GM21576 (cell line): ENCODE data around the gene AFG3L2.

Experiments used
- ATAC-seq: cut with Tn5 transposase; IDR thresholded peaks from one replicate; pipeline ENCODE4 v1.9.1; 2021; ENCODE audit warnings: mild to moderate bottlenecking, moderate library complexity; ENCODE audit not compliant: unreplicated experiment

Gene AFG3L2

DNA sequence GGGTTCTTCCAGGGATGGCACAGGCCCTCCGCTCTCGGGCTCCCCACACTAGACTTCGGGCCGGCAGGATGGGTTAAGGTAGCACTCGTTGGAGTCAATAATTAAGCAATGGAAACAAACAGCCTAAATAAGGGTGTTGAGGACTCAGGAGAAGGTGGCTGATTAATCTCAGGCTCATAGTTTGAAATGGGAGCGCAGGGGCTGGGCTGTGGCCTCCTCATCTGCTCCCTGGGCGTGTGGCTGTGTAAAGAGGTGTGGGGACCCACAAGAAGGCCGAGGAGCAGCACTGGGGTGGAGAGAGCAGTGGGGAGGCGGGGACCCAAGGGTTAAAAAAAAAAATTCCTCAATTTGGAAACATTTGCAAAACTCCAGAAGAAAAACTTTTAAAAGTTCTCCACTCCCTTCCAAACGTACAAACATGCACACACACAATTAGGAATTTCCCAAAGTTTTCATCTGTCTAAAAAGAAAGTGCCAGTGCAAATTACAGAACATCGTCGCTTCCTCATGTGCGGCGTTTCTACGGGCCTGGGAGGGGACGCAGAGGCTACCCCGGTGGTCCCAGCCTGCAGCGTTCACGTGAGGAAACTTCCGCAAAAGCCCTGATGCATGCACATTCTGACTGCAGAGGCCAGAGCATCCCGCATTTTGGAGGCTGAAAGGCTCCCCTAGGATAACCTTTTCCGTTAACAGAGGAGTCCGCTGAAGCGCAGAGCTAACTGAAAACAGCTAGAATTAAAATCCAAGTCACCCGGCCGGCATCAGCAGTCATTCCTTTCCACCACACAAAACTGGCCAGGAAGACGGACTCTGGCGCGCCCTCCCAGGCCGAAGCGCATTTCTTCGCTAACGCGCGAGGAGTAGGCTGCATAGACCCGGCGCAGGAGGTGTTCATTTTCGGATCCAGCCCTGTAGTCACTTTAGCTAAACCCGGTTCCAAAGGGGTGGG is 70.0 kb downstream of the AFG3L2 start:
- ATAC-seq, result peak; percentile 10

DNA sequence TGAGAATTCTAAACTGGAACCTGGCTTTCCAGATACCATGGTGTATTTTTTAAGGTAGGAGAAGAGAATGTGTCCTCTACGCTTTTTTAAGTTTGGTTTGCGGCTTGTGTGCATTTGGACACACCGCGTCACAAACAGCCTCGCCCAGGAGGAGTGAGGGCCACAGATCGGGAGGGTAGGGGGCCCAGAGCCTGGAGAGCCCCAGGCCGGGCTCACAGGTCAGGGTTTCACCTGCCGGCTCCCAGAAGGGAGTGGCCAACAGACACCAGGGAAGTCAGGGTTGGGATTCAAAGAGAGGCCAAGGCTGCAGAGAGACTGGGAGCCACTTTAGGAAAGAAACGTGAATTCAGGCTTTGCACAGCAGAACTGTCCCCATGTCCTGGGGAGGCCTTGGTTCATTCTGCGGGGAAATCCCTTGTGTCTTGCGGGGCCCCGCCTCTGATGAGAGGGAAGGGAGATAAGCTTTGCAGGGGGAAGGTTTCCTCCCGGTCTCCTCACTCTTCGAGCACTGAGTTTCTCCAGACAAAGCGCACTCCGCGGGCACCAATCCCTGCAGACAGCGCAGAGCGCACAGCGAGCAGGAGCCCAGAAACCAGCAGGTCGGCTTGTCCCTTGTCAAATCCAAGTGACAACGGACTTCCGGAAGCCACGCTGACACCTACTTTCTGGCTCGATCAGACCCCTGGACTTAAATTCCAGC is 70.9 kb downstream of the AFG3L2 start:
- no peak for ATAC-seq

DNA sequence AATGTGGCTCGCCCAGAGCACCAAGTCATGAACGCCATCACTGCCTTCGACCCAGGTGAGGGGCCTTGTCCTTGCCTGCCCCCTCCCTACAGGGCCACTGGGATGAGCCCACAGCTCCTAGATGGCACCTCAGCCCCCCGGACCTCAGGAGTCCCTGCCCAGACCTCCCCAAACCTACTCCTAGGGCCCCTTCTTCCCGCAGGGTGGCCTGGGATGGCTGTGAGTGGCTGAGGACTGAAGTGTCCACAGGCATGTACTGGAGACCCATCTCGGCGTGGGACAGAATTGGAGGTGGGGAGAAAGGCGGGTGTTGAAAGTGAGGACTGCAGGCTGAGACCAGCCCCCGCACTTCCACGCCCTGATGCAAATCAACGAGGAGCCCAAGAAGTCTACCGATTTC is 71.8 kb downstream of the AFG3L2 start:
- ATAC-seq, result no peak

DNA sequence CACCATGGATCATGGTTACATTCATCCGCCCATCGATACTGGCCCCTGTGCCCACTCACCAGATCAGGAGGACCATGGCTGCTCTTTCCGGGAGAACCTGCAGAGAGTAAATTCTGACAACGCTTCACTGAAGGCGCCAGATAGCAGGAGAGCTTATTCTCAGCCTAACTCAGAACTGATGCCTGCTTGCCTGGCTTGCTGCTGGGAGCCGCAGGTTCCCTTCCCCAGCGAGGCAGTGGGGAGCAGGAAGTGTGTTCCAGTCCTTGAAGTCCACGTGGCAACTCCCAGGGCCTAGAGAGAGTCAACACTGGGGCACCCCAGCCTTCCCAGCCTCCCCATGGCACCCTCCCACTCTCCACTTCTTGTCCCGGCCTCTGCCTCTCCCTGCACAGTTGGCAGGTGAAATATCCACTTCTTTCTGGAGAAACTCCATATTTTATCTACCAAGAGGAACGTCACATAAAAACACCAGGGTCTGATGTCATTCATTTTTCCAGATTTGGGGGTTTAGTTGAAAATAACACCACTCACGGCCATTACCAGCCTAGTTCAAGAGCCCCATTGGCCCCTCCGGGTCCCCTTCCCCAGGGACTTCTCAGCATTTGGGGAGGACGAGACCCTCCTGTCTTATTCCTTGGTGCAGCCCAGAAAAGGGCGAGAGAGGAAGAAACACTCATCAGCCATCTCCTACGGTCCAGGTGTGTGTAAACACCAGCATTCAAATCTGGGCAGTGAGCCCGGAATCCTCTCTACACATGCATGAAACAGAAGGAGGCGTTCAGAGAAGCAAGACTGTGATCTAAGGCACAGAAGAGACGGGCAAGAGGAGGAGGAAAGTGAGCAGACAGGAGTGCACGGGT is 72.4 kb downstream of the AFG3L2 start:
- no peak for ATAC-seq

DNA sequence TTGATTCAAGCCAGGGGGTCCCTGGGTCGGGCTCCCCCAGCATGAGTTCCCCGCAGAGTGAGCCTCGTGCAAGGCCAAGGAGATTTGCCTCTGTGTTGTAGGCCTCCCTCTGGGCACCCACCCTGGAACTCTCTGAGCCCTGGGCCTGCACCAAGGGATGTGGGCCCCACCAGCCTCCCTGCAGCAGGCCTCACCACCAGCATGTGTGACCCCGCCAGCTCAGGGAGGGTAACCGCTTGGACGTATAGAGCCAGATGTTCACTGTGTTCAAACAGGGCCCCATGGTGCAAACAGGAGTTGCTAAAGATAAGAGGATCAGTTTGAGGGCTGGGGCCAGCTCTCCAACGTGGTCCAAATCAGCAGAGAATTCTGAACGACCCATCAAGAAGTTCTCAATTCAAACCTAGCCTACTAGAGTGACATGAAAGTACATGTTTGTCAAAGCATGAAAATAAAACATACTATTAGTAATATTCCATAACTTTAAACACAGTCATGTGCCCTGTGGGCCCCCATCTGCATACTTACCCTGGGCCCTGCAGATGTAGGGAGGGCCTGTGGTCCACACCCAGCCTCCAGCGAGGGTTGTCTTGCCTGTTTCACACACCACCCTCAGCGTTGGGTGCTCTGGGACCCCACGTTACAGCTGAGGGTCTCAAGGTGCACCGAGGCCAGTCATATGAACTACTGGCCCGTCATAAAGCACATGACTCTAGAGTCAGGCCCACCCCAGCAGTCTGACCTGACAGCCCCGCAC is 74.5 kb downstream of the AFG3L2 start:
- ATAC-seq, result no peak

DNA sequence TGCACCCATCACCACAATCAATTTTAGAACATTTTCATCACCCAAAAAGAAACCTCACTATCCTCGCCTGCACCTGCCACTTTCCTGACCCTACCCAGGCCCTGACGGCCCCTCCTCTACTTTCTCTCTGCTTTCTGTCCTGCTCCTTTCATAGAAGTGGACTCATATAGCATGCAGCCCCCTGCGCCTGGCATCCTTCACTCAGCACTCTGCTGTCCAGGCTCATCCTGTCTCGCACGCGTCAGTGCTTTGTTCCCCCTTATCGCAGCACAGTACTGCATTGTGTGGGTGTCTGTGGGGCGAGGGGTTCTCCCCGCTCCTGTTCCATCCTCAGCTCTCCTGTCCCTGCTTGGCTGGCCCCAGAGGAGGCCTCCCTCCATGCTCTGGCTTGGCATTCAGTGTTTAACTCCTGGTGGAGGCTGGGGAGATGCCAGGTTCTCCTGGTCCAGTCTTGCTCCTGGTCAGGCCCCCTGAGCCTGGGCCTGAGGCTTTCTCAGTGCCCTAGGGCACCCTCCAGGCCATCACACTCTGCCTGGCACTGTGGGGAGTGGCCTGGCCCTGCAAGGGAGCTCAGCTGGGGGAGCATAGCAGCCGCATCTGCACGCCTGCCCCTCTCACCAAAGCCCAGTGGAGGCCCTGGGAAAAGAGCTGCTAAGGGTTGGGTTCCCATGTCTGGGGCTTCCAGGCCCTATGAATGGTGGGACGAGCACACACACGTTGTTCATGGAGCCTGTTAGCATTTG is 75.6 kb downstream of the AFG3L2 start:
- no peak for ATAC-seq

DNA sequence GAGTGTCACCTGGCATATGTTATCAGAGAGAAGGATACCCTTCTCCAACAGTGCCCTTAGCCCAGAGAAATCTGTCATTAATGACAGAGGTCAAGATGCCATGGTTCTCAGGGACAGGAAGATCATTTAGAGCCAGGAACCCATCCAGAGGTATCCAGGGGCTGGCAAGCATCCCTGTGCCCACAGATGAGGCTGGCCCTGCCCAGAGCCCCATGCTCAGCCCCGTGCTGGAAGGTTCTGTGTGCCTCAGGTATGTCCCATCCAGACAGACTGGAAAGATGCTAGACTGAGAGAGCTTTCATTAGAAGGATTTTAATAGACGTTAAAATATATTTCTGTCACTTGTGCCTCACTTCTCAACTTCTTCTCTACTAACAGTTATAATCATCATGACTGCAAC is 77.2 kb downstream of the AFG3L2 start:
- no peak for ATAC-seq

DNA sequence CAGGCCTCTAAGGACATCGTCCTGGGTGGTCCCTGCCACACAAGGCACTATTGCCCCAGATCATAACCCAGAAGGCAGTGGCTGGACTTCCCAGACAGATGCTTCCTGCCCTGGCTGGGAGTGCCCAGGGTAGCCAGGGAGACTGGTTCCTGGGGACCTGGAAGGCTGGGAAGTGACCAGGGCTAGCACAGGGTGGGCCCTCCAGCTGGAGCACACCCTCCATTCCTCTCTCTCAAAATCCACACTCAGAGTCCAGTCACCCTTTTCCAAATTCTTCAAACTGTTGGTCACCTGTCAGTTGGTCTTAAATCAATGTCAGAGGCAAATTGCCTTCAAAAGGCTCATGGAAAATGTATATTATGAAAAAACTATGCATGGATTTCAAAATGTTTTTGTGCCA is 80.6 kb downstream of the AFG3L2 start:
- no peak for ATAC-seq

DNA sequence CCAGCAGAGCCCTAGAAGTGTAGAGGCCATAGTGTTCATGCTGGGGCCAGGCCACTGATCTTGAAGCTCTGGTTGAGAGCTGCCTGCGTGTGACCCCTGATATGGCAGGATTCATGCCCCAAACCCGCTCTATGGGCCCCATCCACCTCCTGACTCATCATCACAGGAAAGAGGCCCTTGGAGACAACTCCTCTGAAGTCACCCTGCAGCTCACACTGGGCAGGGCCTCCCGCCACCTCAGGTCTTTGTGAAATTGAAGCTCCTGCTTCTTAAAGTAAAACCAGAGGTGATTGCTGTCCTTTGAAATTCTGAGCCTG is 81.0 kb downstream of the AFG3L2 start:
- ATAC-seq, result no peak

DNA sequence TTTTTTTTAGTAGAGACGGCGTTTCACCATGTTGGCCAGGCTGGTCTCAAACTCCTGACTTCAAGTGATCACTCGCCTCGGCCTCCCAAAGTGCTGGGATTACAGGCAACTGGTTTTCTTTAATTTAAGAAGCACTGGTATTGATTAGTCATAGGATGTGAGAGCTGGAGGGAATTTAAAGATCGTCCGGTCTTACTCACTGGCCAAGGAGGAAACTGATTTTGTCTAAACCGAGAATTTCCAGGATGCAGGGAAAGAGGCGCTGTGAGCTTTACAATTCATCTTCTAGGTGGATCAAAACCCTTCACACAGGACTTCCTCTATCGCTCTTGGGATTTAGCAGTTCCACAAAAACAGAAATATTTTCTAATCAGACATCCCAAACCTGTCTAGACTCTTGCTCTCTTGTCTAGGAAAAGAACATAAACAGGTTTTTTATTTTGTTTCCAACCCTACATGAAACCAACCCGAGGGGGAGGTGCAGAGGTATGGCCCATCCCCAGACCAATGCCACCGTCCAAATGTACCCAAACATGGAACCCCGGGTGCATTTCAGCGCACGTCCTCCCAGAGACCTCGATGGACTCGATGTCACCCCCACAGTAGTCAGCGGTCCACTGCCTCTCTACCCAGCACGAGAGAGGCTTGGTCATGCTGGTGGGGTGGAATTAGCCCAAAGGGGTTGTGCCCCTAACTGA is 81.5 kb downstream of the AFG3L2 start:
- no peak for ATAC-seq

DNA sequence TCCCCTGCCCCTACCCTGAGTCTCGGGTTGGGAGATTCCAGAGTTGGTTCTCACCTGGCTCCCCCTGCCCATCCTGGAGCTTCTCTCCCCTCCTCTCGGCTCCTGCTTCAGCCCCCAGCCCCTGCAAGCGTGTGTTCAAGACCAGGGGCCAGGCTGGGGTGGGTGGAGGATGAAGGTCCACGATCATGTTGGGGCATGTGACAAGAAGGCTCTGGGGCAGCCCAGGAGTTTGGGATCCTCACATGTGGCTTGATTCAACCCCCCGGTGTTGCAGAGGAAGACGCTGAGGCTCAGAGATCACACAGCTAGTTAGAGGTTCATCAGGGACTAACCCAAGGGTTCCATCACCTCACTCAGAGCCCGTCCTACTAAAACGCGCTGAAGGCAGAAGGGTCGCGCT is 83.2 kb downstream of the AFG3L2 start:
- no peak for ATAC-seq

DNA sequence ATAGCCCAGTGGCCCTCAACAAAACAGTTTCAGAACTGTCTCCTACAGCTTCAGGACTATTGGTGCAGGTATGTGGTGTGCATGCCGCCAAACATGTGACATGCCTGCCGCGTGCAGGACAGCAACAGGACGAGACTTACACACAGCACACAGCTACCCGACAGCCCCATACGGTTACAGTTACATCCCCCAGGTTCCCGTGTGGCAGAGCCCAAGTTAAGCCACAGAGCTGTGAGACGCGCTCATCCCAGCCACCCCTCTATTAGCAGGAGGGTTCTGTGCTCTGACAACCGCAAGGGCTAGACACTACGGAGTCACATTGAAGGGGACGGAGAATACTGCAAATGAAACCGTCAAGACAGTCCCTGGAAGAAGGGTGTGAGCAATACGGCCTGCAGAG is 85.3 kb downstream of the AFG3L2 start:
- ATAC-seq, result no peak

DNA sequence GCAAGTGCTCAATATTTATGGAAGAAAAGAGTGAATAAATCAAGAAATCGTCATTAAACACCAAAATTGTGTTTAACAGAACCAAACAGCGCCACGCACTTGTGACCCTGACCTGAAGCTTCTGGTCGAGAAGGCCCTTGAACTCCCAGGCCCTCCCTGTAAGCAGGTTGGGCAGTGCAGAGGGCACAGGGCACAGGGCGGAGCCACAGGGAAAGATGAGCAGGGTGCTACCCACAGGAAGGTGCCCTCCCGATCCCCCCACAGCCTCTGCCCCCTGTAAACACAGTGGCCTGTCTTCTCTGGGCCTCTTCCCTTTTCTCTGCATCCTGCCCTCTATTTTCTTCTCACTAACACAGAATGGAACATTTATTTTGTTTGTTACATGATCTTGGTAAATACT is 85.9 kb downstream of the AFG3L2 start:
- no peak for ATAC-seq

DNA sequence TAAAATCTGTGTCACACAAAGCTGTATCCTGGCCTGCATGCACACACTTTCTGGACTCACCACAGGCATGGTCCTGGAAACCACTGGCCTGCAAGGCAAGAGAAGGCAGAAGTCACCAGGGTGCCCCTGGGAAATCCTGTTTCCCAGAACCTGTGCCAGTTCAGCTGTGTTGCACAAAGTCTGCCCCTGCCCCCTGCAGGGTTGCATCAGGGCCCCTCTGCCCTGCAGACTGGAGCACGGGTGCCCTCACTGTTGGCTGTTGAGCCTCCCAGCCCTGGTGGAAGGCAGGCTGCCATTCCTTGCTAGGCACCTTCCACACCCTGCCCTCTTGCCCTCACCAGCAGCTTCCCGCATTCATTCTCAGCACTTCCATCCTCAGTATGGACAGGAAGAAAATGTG is 86.9 kb downstream of the AFG3L2 start:
- ATAC-seq, result no peak

DNA sequence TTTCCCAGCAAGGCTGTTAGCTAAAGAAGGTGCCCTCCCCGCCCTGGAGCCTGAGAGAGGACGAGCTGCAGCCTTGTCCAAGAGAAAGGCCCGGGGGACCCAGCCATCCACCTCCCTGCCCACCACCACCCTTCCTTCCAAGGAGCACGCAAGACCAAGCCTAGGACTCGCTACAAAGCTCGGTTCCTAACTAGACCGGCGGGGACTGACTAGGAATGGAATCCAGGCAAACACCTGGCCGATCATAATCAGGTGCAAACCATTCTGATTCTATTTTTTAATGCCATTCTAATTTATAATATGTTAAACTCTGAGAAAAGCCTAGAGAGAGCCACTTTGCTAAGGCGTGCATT is 88.6 kb downstream of the AFG3L2 start:
- ATAC-seq, result no peak

DNA sequence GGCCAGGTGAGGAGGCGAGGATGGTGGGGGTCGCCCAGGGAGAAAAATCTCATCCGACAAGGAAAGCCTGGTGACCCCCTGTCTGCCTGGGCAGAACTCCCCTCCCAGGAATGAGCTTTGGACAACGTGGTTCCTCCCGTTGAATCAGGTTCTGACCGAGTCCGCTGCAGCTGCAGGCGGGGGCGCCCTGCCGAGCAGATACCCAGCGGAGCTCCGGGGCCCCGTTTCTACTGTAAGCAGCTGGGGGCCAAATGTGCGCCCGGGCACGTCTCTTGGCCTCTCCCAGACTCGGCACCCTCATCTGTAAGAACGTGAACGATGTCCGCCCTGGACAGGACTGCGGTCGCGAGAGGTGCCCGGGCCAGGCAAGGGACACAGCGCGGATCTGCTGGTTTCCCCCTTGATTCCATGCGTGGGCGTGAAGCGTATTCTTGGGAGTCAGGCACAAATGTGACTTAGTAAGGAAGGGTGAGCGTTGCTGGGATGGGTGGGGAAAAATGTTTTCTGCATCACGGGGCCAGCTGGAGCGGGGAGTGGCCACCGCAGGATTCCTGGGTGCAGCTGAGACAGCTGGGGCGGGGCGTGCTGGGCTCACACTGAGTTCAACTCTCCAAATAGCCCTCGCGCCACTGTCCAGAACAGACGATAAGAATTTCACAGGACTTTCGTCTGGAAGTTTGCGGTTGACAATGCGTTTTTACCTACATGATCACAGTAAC is 89.2 kb downstream of the AFG3L2 start:
- no peak for ATAC-seq

DNA sequence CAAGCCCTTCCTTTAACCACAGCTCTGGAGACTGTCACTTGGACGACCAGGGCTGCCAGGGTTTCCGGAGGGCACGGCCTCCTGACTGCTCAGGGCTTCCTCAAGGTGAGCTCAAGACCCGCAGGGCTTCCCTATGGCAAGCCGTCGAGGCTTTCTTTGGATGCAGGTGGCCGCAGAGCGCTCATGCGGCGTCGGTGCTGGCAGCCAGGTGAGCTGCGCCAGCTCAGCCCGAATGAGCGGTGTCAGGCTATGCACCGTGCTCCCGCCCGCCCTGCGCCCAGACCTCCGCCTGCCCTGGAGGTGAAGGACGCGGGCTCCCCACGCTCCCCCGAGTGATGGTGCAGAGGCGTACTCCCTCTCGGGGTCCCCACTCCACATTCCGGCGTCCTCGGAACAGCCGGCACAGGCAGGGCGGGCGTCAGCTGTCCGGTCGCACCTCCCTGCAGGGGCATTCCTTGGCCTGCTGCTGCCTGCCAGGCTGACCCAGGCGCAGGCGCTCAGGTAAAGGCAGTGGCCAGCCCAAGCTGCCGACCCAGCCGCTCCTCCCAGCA is 89.8 kb downstream of the AFG3L2 start:
- no peak for ATAC-seq

DNA sequence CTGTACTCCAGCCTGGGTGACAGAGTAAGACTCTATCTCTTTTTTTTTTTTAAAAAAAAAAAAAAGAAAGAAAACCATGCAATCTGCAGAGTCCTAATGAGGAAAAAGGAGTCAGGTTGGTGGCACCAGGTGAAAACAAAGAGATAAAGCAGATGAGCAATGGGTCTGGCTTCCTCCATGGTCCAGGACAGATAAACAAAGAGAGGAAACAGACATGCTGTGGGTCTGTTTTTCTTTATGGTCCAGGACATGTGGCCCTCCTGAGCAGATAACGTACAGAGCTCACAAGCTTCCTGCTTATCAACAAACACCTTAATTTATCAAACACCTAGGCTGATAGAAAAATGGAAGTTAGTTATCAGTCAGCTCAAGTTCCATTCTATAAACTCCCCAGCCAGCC is 93.4 kb downstream of the AFG3L2 start:
- no peak for ATAC-seq

DNA sequence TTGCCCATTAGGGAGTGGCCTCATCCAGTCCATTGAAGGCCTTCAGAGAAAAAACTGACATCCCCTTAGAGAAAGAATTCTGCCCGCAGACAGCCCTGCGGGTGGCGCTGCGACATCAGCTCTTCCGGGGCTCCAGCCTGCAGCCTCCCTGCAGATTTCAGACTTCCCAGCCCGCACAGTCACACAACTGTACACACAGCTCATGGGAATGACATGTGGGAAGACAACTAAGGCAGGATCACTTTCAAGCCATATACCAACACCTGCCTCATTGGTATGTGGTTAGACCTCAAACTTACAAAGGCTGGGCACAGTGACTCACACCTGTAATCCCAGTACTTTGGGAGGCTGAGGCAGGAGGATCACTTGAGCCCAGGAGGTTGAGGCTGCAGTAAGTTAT is 93.8 kb downstream of the AFG3L2 start:
- ATAC-seq, result no peak
